D721Med (cell line): ENCODE results near the gene ZNF579.

Experiments used
- DNase-seq: peaks from one replicate; pipeline ENCODE4 v3.0.0; 2011; ENCODE audit warnings: low spot score; ENCODE audit not compliant: insufficient read length
- FAIRE-seq: peaks from 2 replicates; lab custom pipeline; 2011; peaks lifted over from hg19 to GRCh38; lab: Jason Lieb, UNC
- CTCF ChIP-seq: IDR thresholded peaks from 2 replicates; pipeline ENCODE4 v1.5.1; 2012; ENCODE audit warnings: mild to moderate bottlenecking, control low read depth; ENCODE audit not compliant: insufficient read depth; ENCODE audit errors: missing control alignments

ZNF579 gene

DNA sequence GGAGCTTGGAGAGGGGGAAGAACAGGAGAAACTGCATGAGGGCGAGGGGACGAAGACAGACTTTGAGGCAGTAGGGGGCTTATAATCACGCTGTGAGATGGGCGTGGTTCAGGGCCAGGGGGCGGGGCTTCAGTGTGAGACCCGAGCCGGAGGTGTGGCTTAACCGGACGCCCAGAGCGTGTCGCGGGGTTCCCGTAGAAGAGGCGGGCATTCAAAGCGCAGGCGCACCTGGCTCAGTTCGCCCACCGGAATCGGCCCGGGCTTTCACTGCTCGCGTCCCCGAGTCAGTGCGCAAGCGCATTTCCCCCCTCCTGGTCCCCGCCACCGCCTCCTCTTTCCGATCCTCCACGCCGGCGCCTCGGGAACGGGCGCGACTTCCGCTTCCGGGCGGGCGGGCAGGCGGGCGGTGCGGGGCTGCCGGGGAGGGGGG lies 24.6 kb upstream of the ZNF579 start:
- no peak for FAIRE-seq
- no peak for TF ChIP-seq CTCF
- peak; percentile 76 for DNase-seq

GRCh38 chr19:55603581-55604292 lies 23.1 kb upstream of the ZNF579 start:
- DNase-seq (no peak), FAIRE-seq (no peak)
- no peak for TF ChIP-seq CTCF

DNA sequence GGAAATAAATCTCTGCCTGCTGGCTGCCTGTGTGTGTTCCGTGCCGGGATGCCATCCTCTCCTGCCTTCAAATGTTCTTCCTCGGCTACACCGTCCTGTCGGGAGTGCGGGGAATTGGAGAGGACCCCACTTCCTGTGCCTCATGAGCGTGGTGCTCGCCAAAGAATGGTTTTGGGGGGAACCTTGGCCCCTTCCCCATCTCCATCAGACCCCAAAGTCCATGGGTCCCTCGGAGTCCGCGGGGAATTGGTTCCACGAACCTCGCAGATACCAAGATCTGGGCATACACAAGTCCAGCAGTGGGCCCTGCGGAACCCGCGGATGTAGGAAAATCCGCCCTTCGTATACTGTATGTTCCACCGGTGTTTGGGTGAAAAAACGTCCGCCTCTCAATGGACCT lies 22.5 kb upstream of the ZNF579 start:
- FAIRE-seq = no peak
- no peak for TF ChIP-seq CTCF
- no peak for DNase-seq

DNA sequence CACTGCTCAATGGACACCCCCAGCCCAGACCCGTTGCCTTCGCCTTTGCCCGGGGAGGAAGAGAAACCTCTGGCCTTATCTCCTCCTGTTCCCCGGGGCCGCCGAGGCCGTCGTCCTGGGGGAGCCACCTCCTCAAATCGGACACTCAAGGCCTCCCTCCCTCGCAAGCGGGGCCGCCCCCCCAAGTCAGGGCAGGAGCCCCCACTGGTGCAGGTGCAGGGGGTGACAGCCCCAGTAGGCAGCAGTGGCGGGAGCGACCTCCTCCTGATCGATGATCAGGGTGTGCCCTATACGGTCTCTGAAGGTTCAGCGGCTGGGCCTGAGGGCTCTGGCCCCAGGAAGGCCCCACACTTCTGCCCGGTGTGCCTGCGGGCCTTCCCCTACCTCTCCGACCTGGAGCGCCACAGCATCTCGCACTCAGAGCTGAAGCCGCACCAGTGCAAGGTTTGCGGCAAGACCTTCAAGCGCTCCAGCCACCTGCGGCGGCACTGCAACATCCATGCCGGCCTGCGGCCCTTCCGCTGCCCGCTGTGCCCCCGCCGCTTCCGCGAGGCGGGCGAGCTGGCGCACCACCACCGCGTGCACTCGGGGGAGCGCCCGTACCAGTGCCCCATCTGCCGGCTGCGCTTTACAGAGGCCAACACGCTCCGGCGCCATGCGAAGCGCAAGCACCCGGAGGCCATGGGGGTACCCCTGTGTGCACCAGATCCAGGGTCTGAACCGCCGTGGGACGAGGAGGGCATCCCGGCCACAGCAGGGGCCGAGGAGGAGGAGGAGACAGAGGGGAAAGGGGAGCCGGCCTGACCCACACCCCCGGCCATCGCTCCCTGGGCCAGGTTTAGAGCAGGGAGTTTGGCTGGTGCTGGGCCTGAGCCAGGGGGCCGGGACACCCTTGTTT lies 21.7 kb upstream of the ZNF579 start:
- FAIRE-seq (no peak), DNase-seq (no peak)
- no peak for TF ChIP-seq CTCF

- FAIRE-seq (no peak), DNase-seq (no peak)
- TF ChIP-seq CTCF = no peak
These were observed 20.4 kb upstream of the ZNF579 start for GRCh38 chr19:55601084-55601483.

- TF ChIP-seq CTCF = no peak
- DNase-seq = no peak
- no peak for FAIRE-seq
These were observed 20.0 kb upstream of the ZNF579 start for GRCh38 chr19:55600662-55601028.
